HG02840 (cell line): ENCODE data around the gene SRM.
"Not testable (repeated sequence)": the region's sequence is repeated elsewhere in the genome, so short reads cannot be mapped to it uniquely, and the experiment has no call there.

Experiments used
- ATAC-seq: cut with Tn5 transposase; IDR thresholded peaks from one replicate; pipeline ENCODE4 v1.9.1; 2021; ENCODE audit warnings: mild to moderate bottlenecking, moderate library complexity, moderate number of reproducible peaks; ENCODE audit not compliant: unreplicated experiment, low FRiP score

SRM gene

GRCh38 chr1:11059968-11060830 is at the start of gene SRM:
SRM (minus strand) TSS chr1:11060018; CDS start chr1:11059943, 75 bp downstream.
- peak; percentile 82 for ATAC-seq

DNA sequence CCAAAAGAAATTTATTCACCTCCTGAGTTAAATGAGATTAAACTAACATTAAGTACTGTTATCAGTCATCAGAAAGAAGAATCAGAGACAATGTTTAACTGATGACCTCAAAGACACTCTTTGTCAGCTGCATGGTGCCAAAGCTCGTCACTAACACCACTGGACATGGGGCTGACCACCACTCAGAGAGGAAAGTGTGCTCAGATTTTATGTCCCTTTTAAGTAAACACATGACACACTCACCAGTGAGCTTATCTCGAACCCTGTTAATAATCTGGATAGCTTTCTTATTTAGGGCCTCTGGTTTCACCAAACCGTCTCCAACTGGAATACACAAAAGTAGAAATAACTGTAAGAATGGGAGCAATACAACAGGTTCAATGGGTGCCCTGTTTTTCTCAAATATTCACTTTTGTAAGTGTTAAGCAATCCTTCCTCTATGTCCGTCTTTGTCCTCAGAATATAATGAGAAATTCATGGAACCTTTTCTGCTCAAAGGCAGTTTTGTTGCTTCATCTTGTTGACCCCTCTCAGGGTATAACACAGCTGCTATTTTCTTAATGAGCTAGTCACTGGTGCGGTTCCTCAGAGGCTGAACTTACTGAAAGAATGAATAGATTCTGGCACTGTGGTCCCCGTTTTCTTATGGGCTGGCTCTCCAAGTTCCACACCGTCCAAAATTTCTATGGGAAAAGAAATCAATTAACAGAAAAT is 49.4 kb upstream of the SRM start:
- ATAC-seq = no peak

GRCh38 chr1:11107599-11107998 is 47.8 kb upstream of the SRM start:
- no peak for ATAC-seq

DNA sequence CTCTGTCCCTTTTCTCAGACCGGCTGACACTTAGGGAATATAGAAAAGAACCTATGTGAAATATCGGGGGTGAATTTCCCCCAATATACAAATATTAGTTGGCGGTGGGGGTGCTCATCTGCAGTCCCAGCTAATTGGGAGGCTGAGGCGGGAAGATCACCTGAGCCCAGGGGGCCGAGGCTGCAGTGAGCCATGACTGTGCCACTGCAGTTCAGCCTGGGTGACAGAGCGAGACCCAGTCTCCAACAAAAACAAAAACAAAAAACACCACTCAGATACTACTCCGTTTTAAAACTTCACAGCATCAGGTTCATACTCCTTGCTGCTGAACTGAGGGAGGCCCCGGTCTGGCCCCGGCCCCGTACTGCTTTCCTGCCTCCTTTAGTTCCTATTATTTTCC is 45.8 kb upstream of the SRM start:
- ATAC-seq = no peak

DNA sequence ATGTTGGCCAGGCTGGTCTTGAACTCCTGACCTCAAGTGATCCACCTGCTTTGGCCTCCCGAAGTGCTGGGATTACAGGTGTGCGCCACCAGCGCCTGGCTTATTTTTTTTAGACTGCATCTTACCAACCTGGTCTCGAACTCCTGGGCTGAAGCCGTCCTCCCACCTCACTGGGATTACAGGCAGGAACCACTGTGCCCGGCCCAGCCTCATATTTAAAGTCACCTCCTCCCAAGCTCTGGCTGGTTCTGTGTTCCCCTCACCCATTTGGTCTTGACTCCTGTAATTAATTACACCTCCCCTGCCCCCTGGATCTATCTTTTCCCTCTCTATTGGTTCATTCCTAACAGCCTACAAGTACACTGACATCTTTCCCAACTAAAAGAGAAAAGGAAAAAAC is 41.5 kb upstream of the SRM start:
- ATAC-seq = no peak

DNA sequence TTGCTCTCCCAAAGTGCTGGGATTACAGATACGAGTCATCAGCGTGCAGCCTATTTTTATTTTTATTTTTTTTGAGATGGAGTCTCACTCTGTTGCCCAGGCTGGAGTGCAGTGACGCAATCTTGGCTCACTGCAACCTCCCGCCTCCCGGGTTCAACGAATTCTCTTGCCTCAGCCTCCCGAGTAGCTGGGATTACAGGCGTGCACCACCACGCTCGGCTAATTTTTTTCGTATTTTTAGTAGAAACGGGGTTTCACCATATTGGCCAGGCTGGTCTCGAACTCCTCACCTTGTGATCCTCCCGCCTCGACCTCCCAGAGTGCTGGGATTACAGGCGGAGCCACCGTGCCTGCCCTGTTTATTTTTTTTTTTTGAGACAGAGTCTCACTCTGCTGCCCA is 41.0 kb upstream of the SRM start:
- not testable (repeated sequence) for ATAC-seq

GRCh38 chr1:11100149-11100493 is 40.3 kb upstream of the SRM start:
- ATAC-seq = no peak

DNA sequence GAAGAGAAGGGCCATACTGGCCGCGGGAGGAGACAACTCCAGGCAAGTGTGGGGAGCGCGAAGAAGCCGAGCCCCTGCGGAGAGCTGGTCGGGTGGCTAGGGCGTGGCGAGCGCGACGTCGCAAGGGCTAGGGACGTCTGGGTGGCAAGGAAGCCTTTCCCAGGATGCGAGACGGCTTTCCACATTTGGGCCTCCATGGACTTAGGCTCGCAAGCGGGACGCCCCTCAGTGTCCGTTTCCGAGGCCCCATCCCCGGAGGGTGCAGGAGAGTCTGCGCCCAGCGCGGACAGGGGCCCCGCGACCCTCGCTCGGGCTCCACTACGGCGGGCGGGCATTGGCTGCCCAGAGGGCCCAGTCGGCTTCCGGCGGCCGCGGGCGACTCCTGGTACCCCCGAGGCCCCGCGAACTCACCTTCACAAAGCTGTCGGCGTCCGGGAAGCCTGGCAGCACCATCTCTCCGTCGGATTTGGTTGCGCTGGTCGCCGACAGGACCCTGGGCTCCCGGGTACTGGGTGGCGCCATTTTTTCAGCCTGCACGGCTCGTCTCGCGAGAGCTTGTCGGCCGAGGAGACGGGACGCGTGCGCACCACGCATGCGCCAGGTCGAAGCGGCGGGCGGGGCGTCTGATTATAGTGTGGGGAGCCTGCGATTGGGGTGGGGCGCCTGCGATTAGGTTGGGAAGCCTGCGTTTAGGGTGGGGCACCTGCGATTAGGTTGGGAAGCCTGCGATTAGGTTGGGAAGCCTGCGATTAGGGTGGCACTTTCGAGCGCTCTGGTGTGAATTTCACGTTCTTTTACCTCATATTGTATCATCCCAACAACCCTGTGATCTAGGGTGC is 39.7 kb upstream of the SRM start, which contains the start of gene EXOSC10:
TSS of gene EXOSC10 (minus strand) at position 560 of the 839 bp plus-strand sequence. CDS start at position 522, 38 bp downstream.
- peak; percentile 91 for ATAC-seq

- ATAC-seq = no peak
Measured at GRCh38 chr1:11098931-11099309, 39.1 kb upstream of the SRM start.

- ATAC-seq = not testable (repeated sequence)
Measured at GRCh38 chr1:11083784-11084183, 24.0 kb upstream of the SRM start.

- ATAC-seq = no peak
Measured at GRCh38 chr1:11080931-11081330, 21.1 kb upstream of the SRM start.

GRCh38 chr1:11078631-11079030 is 18.8 kb upstream of the SRM start:
- no peak for ATAC-seq

DNA sequence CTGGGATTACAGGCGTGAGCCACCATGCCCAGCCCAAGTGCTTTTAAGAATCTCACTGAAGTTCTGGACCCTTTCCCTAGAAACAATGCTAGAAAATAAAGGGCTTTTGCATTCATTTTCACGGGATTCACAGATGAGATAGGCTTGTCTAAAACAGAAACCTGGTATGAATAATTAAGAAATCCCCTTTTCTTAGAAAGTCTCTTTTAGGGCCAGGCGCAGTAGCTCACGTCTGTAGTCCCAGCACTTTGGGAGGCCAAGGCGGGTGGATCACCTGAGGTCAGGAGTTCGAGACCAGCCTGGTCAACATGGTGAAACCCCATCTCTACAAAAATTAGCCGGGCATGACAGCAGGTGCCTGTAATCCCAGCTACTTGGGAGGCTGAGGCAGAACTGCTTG is 13.6 kb upstream of the SRM start:
- ATAC-seq = not testable (repeated sequence)

- ATAC-seq = no peak
Measured at GRCh38 chr1:11072216-11072917, 12.5 kb upstream of the SRM start.

DNA sequence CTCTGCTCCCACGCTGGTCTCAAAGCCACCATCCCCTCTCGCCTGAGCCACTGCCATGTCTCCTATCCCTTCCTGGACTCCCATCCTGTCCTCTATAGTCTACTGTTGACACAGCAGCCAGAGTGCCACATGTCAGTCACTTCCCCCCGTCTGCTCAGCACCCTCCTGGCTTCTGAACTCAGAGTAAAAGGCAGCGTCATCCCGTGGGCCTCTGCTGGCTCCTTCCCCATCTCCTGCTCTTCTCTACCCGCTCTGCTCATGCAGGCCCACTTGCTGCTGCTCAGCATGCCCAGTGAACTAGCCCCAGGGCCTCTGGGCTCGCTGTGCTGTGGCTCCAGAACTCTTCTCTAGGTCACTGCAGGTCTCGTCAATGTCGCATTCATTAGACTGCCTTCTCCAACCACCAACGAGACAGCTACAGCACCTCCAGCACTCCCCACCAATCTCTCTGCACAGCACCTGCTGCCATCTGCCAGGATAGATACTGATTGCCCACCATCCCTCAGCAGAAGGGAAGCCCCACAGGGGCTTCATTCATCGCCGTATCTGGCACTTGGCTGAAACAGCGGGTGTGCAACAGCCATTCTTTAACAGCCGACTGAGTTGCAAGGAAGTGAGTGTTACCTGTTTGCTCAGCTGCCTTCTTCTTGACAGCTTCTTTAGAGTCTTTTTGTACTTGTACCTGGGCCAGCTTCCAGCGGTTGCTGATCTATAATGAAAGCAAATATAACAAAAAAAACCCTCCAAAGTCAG is 11.8 kb upstream of the SRM start:
- ATAC-seq = no peak

- ATAC-seq = no peak
Measured at GRCh38 chr1:11070876-11071275, 11.1 kb upstream of the SRM start.

DNA sequence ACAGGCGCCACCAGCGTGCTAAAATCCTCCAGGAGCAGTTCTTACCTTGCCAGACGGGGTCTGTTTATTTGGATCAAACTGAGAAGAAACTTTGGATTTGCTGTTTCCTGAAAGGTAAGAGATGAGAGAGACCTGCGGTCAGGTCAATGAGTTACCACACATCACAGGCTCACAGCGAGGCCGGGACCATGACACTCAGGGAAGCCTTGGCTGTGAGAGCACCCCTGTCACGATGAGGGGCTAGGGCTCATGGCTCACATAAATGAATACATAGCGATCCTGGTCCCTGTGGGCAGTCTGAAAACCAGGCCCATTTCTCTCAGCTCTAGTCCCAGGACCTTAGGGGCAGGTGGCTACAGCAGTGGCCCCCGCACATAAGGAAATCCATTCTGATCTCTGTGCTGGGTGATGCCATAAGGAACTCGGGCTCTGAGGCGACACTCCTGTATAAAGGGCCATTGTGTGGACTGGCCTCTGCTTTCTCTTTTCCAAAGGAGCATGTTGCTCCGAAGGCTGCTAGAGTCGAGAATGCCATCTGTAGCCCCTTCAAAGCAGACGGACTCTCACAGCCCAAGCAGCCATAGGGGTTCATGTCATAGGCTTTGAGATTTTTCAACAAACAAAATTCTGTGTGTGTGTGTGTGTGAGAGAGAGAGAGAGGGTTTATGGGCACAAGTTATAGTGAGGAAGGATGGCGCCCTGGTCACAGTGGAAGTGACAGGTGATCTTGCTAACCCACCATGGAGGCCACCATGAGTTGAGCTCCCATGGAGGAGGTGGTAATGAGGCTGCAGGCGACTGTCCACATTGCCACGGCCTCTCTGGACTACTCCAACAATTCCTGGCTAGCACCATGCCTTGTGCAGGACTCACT is 9.0 kb upstream of the SRM start:
- ATAC-seq = no peak

DNA sequence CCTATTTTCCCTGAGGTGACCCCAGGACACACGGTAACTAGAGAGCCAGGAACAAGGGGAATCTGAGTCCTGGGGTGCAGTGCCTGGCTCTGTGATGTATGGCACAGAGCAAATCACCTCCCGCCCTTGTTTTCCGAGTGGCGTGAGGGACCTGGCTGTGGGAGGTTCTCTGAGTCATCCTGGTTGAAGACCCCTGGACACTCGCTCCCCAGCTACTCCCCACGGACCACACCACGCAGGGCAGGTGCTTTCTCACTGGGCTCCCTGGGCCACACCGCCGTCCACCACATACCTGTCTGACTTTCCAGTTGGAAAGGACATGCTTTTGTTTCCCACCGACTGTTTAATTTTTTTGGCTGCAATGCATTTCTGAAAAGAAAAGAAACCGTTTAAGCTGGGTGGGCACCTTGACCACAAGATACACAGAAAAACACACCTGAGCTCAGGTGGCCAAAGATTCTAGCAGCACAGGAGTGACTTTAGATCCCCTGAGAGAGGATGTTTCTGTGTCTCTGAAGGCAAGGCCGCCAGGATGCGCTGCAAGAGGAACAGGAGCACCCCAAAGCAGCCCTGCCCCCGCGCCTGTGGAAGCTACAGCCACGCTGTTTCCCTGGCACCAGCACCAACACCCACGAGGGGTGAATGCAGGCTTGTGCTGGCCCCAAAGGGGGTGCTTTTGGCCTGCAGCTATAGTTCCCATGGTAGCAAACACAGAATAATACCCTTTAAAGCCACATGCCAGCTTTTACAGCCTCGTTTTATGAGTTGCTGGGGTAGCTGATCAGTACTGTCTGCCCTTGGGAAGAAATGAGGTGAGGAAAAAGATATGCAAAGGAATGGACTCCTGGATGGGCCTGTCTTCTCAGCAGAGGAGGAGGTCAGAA is 8.1 kb upstream of the SRM start:
- no peak for ATAC-seq
